Muscle of back (tissue), 11 donors: Measurements from ENCODE around the gene SMYD5. TPM values are rescaled to one million over a fixed set of nuclear protein-coding genes. Genes with fewer than 3 reads are reported as not detected.

Experiments
- DNase-seq, 3 donors: peaks; one replicate each; pipeline versions ENCODE4 v3.0.0 to v3.0.0-alpha.2; 2013
- polyA plus RNA-seq, 10 donors: library from polyadenylated mRNA; unstranded; fragments of 120-200 nt; gene quantifications; one replicate each; pipeline ENCODE4 v1.2.1, GENCODE V29; 2013; ENCODE audit not compliant: insufficient read length in 10 of 10

The SMYD5 gene
- polyA plus RNA-seq, 10 donors = 29.5 to 35.7 (median 32.1) TPM

DNA sequence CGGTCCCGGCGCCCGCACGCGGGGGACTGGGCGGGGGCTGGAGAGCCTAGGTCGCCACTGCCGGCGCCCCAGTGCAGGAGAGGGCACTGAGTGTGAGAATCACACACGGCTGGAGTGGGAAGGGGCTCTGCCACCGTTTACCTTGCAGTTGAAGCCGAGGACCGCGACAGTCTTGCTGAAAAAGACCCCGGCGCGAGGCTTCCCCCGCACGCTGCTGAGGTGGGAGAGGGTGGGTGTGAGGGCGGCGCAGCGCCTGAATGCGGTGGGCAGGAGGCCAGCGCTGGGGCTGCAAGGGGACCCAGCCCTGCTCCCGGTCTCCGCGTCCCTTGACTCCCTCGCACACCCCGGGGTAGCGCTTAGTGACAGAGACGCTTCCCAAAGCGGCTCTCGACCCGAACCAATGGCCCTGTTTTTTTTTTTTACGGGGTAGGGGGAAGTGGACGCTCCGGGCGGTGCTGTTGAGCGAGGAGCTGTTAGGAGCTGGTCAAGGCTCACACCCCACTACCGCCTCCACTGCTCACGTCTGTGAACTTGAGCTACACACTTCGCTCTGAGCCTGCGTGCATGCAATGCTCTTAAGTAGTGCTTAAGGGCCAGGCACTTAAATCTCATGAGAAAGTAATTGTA, 10.9 kb upstream of the SMYD5 start:
- DNase-seq = peak in 1 of 3 donors; percentile 11

DNA sequence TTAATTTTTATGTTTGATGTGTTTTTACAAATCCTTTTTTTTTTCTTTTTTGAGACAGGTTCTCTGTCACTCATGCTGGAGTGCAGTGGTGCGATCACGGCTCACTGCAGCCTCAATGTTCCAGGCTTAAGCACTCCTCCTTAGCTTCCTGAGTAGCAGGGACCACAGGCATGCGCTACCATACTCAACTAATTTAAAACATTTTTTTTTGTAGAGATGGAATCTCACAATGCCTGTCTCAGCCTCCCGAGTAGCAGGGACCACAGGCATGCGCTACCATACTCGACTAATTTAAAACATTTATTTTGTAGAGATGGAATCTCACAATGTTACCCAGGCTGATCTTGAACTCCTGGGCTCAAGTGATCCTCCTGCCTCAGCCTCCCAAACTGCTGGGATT, 8.4 kb upstream of the SMYD5 start:
- peak in 1 of 3 donors; percentile 10 for DNase-seq

- DNase-seq = no peak
Observed at GRCh38 chr2:73208258-73208657, 5.8 kb upstream of the SMYD5 start.

GRCh38 chr2:73210019-73210418, 4.0 kb upstream of the SMYD5 start:
- DNase-seq = no peak

DNA sequence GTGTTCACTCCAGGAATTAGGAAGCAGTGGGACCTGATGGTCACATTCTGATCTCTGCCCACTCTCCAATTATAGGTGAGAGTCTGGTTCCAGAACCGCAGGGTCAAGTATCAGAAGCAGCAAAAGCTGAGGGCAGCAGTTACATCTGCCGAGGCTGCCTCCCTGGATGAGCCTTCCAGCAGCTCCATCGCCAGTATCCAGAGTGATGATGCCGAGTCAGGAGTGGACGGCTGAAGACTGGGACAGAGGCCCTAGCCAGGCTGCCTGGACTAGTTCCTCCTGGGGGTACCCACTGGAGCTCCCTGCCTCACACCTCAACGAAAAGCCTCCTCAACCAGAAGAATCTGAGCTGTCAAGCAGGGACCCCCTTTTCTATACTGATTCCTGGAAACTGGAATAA, 3.3 kb upstream of the SMYD5 start:
- no peak for DNase-seq

GRCh38 chr2:73212098-73212447, 2.0 kb upstream of the SMYD5 start:
- no peak for DNase-seq

GRCh38 chr2:73212448-73213176, 1.4 kb upstream of the SMYD5 start:
- peak; percentile 44 to 71 (median 55) for DNase-seq

- DNase-seq = no peak
Observed at GRCh38 chr2:73215254-73215653, 1.2 kb downstream of the SMYD5 start.

DNA sequence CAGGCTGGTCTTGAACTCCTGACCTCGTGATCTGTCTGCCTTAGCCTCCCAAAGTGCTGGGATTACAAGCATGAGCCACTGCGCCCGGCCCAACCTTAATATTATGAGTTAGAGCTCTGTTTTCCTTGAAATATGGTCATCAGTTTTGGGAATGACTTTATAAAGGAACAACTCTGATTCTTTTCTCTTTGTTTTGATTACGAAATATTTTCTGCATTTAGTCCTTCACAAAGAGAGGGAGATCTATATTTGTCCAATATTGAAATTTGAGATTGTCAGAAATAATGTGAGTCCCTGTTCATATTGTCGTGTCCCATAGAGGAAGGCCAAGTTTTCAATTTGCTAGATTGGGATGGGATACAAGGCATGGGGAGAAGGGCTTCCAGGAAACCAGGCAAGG, 3.1 kb downstream of the SMYD5 start:
- no peak for DNase-seq

- no peak for DNase-seq
Observed at GRCh38 chr2:73217826-73218225, 3.8 kb downstream of the SMYD5 start.

DNA sequence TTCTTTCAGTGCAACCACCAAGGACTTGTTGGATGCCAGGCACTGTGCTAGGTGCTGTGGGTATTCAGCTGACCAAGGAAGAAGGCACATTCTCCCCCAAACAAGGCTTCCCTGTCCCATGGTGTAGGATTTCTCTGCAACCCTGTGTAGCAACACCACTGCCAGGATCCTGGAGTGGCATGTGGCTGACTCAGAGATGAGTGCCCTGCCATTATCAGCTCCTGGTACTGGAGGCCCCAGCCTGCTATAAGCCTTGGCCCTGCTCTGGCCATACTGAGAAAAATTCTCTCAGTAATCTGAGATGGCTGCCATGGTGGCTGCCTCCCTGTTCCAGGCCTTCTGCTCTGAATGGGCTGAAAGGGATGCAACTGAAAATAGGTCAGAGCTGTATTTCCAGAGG, 4.3 kb downstream of the SMYD5 start:
- DNase-seq = no peak

DNA sequence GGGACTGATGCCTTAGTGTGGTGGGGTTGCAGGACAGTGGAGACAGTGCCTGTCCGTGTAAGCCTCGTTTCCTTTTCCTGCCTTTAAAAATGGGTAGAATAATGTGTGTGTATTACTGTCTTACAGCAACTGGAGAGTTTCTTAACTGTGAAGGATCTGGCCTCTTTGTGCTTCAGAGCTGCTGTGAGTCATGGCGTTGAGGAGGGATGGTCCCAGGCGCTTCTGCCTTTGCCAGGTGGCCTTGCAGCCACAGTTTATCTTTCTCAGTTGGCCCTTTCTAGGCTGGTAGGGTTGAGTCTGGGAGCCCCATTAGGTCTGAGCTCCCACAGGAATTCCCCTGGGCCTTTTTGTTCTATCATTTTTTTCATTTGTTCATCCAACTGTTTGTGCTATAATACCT, 9.8 kb downstream of the SMYD5 start:
- no peak for DNase-seq

DNA sequence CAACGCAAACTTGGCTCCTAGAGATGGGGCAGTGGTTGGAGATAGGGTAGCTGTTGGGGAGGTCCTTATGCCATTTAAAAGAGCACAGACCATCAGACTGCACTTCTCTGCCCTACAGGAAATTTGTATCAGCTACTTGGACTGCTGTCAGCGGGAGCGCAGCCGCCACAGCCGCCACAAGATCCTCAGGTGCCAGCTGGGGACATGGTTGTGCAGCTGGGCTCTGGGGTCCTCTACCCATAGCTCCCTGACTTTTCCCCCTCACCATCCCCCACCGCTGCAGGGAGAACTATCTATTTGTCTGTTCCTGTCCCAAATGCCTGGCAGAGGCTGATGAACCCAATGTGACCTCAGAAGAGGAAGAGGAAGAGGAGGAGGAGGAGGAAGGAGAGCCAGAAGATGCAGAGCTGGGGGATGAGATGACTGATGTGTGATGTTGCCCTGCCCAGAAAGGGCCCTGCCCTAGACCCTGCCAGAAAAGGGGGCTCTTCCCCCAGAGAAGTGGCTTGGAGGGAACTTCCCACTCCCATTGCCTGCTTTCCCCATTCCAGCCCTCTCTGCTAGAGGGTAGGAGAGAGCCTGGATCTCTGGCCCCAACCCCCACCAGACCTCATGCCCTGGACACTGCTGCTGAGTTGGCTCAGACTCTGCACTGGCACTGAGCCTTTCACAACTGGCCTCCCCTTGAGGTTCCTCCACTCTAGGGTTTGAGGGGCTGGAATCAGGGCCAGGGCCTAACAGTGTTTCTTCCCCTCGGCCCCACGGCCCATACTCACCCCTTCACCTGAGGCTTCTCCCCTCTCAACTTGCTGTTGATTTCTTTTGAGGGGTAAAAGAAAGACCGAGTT, 11.7 kb downstream of the SMYD5 start:
- DNase-seq = no peak

- DNase-seq = no peak
Observed at GRCh38 chr2:73227086-73227485, 13.0 kb downstream of the SMYD5 start.

DNA sequence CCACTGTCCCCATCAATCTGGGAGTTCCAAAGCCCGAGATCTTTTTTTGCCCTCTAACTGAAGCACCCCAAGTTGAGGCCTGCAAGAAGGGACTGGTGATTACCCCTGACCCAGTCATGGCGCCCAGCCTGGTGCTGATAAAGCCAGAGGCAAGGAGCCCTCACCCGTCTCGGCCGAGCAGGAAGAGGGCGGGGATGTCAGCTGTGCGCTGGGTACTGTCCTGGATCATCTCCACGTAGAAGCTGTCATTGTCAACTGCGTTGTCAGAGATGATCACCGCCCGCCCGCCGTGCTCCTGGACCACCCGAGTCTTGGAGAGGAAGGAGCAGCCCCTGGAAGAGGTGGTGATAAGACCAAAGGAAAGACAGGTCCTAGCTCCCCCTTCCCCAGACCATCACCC, 14.6 kb downstream of the SMYD5 start:
- no peak for DNase-seq

- DNase-seq = no peak
Observed at GRCh38 chr2:73232403-73233153, 18.5 kb downstream of the SMYD5 start.

- DNase-seq = peak; percentile 100
Observed at GRCh38 chr2:73233154-73233931, 19.3 kb downstream of the SMYD5 start, which contains the start of gene PRADC1. Gene PRADC1, minus strand, starts transcription at chr2:73233239. Its CDS starts 79 bp downstream, at chr2:73233160.

- DNase-seq = peak; percentile 92 to 97 (median 93)
Observed at GRCh38 chr2:73233932-73234832, 20.1 kb downstream of the SMYD5 start, which contains the start of gene CCT7. Gene CCT7, plus strand, starts transcription at chr2:73234308. Its CDS starts 71 bp downstream, at chr2:73234379.

GRCh38 chr2:73235315-73236028, 21.4 kb downstream of the SMYD5 start:
- no peak for DNase-seq
